ENCODE data around the gene AKIRIN2.

Gene AKIRIN2

DNA sequence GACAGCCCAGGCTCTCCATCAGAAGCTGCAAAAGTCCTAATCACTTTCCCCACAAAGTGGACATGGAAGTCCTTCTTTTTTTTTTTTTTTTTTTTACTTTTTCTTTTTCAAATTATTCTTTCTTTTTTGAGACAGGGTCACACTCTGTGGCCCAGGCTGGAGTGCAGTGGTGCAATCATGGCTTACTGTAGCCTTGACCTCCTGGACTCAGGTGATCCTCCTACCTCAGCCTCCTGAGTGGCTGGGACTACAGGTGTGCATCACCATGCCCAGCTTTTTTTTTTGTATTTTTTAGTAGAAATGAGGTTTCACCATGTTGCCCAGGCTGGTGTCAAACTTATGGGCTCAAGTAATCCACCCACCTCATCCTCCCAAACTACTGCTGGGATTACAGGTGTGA, 29.0 kb upstream of the AKIRIN2 start:
- Histone ChIP-seq H3K27me3 (ENCODE audit: insufficient read depth, low read length) (no peaks in the 10 kb centered on the region), H3K4me1 (ENCODE audit: insufficient read depth, low read length) (no peaks in the 10 kb centered on the region), H3K27ac (ENCODE audit: low read length) (no peak overlapping the region), H3K9ac (ENCODE audit: low read depth, low read length) (no peak overlapping the region), H3K36me3 (ENCODE audit: insufficient read depth, low read depth, low read length) (no peaks in the 10 kb centered on the region), H3K4me3 (ENCODE audit: low read length) (no peak overlapping the region), H3K9me3 (ENCODE audit: insufficient read depth, low read depth, low read length) (no peaks in the 10 kb centered on the region)

DNA sequence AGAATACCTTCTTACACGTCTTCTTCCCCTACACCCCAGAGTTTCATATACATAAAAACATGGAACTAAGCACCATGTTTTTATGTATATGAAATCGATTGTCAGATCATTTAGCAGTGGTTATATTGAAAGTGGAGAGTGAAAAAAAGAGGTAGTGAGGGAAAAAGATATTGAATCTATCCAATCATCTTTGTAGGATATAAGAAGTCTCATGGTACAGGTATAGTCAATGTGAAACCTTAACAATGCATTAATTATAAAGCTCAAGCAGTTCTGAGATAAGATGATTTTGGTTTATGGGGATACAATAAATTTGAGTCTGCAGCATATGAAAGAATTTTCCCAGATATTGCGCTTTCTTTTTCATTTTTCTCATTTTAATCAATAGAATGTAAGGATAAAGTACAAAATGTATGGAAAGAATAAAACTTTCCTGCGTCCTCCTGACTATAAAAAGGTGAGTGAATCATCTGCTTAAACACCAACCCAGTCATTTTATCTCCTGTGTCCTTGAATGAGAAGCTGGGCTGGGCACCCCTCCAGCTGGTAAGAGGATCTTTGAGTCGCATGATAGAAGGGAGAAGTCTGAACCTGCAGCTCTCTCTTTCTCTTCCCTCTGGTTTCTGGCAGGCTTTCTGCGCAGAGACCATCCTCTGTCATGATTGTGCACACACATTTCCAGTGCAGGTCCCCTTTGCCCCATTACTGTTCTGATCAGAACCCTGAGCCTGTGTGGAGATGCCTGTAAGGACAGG, 28.1 kb upstream of the AKIRIN2 start:
- no peak overlapping the region for H3K9ac ChIP-seq (ENCODE audit: low read depth, low read length)
- H3K27me3 ChIP-seq (ENCODE audit: insufficient read depth, low read length) = no peaks in the 10 kb centered on the region
- H3K9me3 ChIP-seq (ENCODE audit: insufficient read depth, low read depth, low read length) = no peaks in the 10 kb centered on the region
- no peaks in the 10 kb centered on the region for H3K4me1 ChIP-seq (ENCODE audit: insufficient read depth, low read length)
- no peaks in the 10 kb centered on the region for H3K36me3 ChIP-seq (ENCODE audit: insufficient read depth, low read depth, low read length)
- no peak overlapping the region for H3K4me3 ChIP-seq (ENCODE audit: low read length)
- no peak overlapping the region for H3K27ac ChIP-seq (ENCODE audit: low read length)

DNA sequence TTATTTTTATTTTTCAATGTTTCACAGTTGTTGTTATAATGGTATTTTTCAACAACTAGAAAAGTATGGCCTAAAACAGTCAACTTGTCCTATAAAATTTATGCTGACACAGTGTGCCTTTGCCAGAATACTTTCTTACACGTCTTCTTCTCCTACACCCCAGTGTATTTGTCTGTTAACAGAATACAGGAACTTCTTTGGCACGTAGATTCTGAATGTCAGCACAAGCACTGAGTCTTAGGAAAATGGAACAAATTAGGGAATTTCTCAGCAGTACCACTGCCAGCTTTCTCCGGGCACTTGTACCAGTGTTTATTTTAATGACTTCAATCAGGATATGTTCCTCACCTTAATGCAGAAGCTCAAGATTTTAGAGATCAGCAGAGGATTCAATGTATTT, 26.7 kb upstream of the AKIRIN2 start:
- H3K36me3 ChIP-seq (ENCODE audit: insufficient read depth, low read depth, low read length) = no peaks in the 10 kb centered on the region
- H3K4me1 ChIP-seq (ENCODE audit: insufficient read depth, low read length) = no peaks in the 10 kb centered on the region; the same call in 1 of the 2 replicates
- H3K9me3 ChIP-seq (ENCODE audit: insufficient read depth, low read depth, low read length) = no peaks in the 10 kb centered on the region
- H3K27ac ChIP-seq (ENCODE audit: low read length) = no peak overlapping the region
- H3K9ac ChIP-seq (ENCODE audit: low read depth, low read length) = no peak overlapping the region
- H3K4me3 ChIP-seq (ENCODE audit: low read length) = no peak overlapping the region
- H3K27me3 ChIP-seq (ENCODE audit: insufficient read depth, low read length) = no peaks in the 10 kb centered on the region

GRCh38 chr6:87724983-87725811, 23.2 kb upstream of the AKIRIN2 start:
- Histone ChIP-seq H3K9ac (ENCODE audit: low read depth, low read length) (no peak overlapping the region), H3K27ac (ENCODE audit: low read length) (no peak overlapping the region), H3K9me3 (ENCODE audit: insufficient read depth, low read depth, low read length) (no peaks in the 10 kb centered on the region), H3K36me3 (ENCODE audit: insufficient read depth, low read depth, low read length) (no peaks in the 10 kb centered on the region), H3K4me1 (ENCODE audit: insufficient read depth, low read length) (peaks cover 8% of the 10 kb centered on the region; the same call in 1 of the 2 replicates), H3K27me3 (ENCODE audit: insufficient read depth, low read length) (no peaks in the 10 kb centered on the region), H3K4me3 (ENCODE audit: low read length) (no peak overlapping the region)

DNA sequence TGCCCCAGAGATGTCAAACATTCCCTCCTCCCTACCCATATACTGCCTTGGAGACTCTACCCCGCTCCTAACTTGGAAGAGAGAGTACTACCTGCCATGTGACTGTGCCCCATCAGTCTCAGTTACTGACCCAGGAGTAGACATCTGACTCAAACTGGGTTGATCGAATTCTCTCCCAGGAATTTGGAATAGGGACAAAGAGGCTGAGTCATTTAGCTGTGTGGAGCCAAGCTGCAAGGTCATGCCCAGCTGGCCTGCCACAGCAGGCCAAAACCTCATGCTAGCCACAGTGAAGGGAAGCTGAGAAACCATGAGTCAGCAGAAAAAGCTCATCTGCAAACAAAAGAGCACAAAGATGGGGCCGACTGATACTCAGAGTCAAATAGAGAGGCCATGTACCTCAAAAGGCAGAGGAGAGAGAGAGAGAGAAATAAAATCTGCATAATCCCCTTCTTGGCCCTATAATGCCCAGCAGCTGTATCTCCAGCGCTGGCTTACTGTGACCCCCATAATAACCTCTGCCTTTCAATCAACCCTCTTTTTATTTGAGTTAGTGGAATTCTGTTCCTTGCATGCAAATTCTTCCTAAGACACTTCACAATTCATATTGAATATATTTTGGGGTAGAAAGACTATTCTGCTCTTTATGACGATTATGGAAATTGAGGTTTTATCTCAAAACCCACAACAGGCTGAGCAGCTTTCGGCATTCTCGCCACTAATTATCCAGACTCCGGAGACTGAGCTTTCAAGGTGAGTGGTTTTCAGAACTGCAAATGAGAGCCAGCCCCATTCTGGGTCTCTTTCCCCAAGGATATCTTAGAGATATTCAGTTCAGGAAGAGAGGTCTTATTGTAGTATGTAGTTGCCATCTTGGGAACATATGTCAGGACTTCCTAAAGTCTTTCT, 21.4 kb upstream of the AKIRIN2 start:
- H3K4me3 ChIP-seq (ENCODE audit: low read length) = no peak overlapping the region
- peak overlapping the region; percentile 13; the same call in 1 of the 2 replicates for H3K9ac ChIP-seq (ENCODE audit: low read depth, low read length)
- H3K9me3 ChIP-seq (ENCODE audit: insufficient read depth, low read depth, low read length) = no peaks in the 10 kb centered on the region
- peaks cover 8% of the 10 kb centered on the region; the same call in 1 of the 2 replicates for H3K4me1 ChIP-seq (ENCODE audit: insufficient read depth, low read length)
- H3K27ac ChIP-seq (ENCODE audit: low read length) = no peak overlapping the region
- H3K27me3 ChIP-seq (ENCODE audit: insufficient read depth, low read length) = no peaks in the 10 kb centered on the region
- no peaks in the 10 kb centered on the region for H3K36me3 ChIP-seq (ENCODE audit: insufficient read depth, low read depth, low read length)

DNA sequence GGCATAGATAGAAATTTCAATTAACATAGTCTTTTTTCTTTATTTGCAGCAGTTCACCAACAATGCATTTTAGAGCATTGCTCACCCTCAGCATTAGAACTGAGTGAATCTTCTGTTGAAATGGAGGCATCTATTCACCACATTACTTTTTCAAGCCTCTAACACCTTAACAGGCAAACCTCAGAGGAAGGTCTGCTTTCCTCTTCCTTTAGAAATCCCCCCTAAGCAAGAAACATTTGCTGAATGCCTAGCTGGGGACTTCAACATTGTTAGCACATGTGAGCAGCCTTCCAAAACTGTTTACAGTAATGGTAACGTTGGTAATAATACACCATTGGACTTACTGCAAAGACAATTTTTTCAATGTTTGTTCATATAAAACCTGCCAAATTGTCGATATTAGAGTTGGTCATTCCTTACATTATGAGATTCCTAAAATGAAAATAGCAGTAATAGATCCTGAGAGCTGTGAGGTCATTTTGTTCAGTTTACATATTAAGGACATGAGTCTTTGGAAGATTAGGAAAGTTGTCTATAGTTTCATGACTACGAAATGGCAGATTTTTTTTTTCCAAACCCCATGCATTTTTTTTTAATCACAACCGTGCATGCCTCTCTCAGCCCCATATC, 20.6 kb upstream of the AKIRIN2 start:
- Histone ChIP-seq H3K27me3 (ENCODE audit: insufficient read depth, low read length) (no peaks in the 10 kb centered on the region), H3K36me3 (ENCODE audit: insufficient read depth, low read depth, low read length) (no peaks in the 10 kb centered on the region), H3K4me3 (ENCODE audit: low read length) (no peak overlapping the region), H3K27ac (ENCODE audit: low read length) (no peak overlapping the region), H3K9ac (ENCODE audit: low read depth, low read length) (peak overlapping the region; percentile 13; the same call in 1 of the 2 replicates), H3K4me1 (ENCODE audit: insufficient read depth, low read length) (peaks cover 8% of the 10 kb centered on the region; the same call in 1 of the 2 replicates), H3K9me3 (ENCODE audit: insufficient read depth, low read depth, low read length) (no peaks in the 10 kb centered on the region)

DNA sequence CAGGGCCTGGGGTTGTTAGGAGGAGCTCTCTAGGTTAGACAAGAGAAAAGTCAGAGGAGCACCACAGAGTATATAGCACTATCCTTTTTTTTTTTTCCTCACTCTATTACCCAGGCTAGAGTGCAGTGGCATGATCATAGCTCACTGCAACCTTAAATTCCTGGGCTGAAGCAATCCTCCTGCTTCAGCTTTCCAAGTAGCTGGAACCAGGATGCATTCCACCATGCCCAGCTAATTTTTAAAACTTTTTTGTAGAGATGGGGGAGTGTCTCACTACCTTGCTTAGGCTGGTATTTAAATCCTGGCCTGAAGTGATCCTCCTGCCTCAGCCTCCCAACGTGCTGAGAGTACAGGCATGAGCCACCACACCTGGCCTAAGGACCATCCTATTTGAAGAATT, 19.3 kb upstream of the AKIRIN2 start:
- Histone ChIP-seq H3K9me3 (ENCODE audit: insufficient read depth, low read depth, low read length) (no peaks in the 10 kb centered on the region), H3K36me3 (ENCODE audit: insufficient read depth, low read depth, low read length) (no peaks in the 10 kb centered on the region), H3K4me3 (ENCODE audit: low read length) (no peak overlapping the region), H3K4me1 (ENCODE audit: insufficient read depth, low read length) (peaks cover 8% of the 10 kb centered on the region; the same call in 1 of the 2 replicates), H3K27me3 (ENCODE audit: insufficient read depth, low read length) (no peaks in the 10 kb centered on the region), H3K27ac (ENCODE audit: low read length) (no peak overlapping the region), H3K9ac (ENCODE audit: low read depth, low read length) (no peak overlapping the region)

GRCh38 chr6:87718662-87719433, 16.8 kb upstream of the AKIRIN2 start:
- no peaks in the 10 kb centered on the region for H3K9me3 ChIP-seq (ENCODE audit: insufficient read depth, low read depth, low read length)
- no peaks in the 10 kb centered on the region for H3K27me3 ChIP-seq (ENCODE audit: insufficient read depth, low read length)
- H3K4me3 ChIP-seq (ENCODE audit: low read length) = no peak overlapping the region
- no peak overlapping the region for H3K9ac ChIP-seq (ENCODE audit: low read depth, low read length)
- peaks cover 12% of the 10 kb centered on the region; the same call in 1 of the 2 replicates for H3K4me1 ChIP-seq (ENCODE audit: insufficient read depth, low read length)
- no peaks in the 10 kb centered on the region for H3K36me3 ChIP-seq (ENCODE audit: insufficient read depth, low read depth, low read length)
- no peak overlapping the region for H3K27ac ChIP-seq (ENCODE audit: low read length)

- Histone ChIP-seq H3K9ac (ENCODE audit: low read depth, low read length) (no peak overlapping the region), H3K4me1 (ENCODE audit: insufficient read depth, low read length) (peaks cover 5% of the 10 kb centered on the region; the same call in 1 of the 2 replicates), H3K4me3 (ENCODE audit: low read length) (no peak overlapping the region), H3K36me3 (ENCODE audit: insufficient read depth, low read depth, low read length) (no peaks in the 10 kb centered on the region), H3K9me3 (ENCODE audit: insufficient read depth, low read depth, low read length) (no peaks in the 10 kb centered on the region), H3K27ac (ENCODE audit: low read length) (no peak overlapping the region), H3K27me3 (ENCODE audit: insufficient read depth, low read length) (no peaks in the 10 kb centered on the region)
Observed at GRCh38 chr6:87716928-87717614, 15.0 kb upstream of the AKIRIN2 start.
